ENCODE measurements around the gene SLC25A44.
"Not testable (repeated sequence)": the region's sequence is repeated elsewhere in the genome, so short reads cannot be mapped to it uniquely, and the experiment has no call there.

Gene SLC25A44

GRCh38 chr1:156164125-156164831, 29.6 kb upstream of the SLC25A44 start:
- no peak for DNase-seq

- peak; percentile 34 for DNase-seq
Observed at GRCh38 chr1:156165083-156165482, 28.8 kb upstream of the SLC25A44 start.

DNA sequence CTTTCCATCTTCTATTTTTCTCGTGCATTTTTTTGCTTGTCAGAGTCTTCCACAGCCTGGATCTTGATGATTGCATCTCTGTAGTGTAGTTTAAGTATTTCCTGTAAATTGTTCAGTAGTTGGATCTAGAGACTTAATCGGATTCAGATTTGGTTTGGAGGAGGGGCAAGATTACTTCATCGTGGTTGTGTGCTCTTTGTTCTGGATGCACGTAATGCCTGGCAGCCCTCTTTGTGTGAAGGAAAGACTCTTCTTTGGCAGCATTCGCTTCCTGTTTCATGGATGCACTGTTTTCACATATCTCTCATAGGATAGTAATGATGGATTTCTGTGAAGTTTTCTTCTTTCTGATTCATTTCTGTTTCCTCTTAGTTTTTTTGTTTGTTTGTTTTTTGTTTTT, 26.4 kb upstream of the SLC25A44 start:
- DNase-seq = no peak

- no peak for DNase-seq
Observed at GRCh38 chr1:156172696-156173470, 21.0 kb upstream of the SLC25A44 start.

- no peak for DNase-seq
Observed at GRCh38 chr1:156176610-156177210, 17.2 kb upstream of the SLC25A44 start.

GRCh38 chr1:156177919-156178654, 15.8 kb upstream of the SLC25A44 start:
- no peak for DNase-seq

GRCh38 chr1:156180471-156180870, 13.4 kb upstream of the SLC25A44 start:
- no peak for DNase-seq

DNA sequence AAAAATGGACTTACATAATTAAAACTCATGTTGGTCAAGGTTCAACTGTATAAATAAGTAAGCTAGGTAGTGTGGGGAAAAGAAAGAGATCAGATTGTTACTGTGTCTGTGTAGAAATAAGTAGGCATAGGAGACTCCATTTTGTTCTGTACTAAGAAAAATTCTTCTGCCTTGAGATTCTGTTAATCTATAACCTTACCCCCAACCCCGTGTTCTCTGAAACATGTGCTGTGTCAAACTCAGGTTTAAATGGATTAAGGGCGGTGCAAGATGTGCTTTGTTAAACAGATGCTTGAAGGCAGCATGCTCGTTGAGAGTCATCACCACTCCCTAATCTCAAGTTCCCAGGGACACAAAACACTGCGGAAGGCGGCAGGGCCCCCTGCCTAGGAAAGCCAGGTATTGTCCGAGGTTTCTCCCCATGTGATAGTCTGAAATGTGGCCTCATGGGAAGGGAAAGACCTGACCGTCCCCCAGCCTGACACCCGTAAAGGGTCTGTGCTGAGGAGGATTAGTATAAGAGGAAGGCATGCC, 12.4 kb upstream of the SLC25A44 start:
- DNase-seq = not testable (repeated sequence)

GRCh38 chr1:156182010-156182779, 11.7 kb upstream of the SLC25A44 start:
- DNase-seq = not testable (repeated sequence)

- not testable (repeated sequence) for DNase-seq
Observed at GRCh38 chr1:156186347-156187177, 7.3 kb upstream of the SLC25A44 start.

DNA sequence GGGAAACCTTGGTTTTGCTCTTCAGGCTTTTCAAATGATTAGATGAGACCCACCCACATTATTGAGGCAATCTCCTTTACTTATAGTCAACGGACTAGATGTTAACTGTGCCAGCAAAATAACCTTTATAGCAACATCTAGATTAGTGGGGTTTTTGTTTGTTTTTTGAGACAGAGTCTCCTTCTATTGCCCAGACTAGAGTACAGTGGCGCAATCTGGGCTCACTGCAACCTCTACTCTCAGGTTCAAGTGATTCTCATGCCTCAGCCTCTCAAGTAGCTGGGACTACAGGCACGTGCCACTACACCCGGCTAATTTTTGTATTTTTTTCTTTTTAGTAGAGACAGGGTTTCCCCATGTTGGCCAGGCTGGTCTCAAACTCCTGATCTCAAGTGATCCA, 3.6 kb upstream of the SLC25A44 start:
- not testable (repeated sequence) for DNase-seq

DNA sequence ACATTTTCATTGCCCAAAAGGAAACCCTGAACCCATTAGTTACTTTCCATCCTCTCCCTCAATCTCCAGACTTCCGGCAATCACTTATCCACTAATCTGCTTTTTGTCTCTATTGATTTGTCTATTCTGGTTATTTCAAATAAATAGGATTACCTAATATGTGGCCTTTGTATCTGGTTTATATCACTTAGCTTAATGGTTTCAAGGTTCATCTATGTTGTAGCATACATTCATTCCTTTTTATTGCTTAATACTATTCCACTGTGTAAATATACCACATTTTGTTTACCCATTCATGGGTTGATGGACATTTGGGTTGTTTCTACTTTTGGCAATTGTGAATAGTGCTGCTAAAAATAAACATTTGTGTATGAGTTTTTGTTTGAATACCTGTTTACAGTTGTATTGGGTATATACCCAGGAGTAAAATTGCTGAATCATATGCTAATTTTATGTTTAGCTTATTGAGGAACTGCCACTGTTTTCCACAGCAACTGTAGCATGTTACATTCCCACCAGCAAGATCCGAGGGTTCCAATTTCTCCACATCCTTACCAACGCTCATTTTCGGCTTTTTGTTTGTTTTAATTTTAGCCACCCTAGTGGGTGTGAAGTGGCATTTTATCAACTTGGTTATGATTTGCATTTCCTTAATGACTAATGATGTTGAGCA, 2.5 kb upstream of the SLC25A44 start:
- no peak for DNase-seq

DNA sequence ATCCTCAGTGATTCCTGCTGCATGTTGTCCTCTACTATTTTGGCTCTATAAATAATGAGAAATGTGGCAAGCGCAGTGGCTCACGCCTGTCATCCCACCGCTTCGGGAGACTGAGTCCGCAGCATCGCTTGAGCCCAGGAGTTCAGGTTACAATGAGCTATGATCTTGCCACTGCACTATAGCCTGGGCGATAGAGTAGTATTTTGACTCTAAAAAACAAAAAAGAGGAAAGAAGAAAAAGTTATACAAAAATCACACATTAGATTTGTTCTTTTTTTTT, 756 bp upstream of the SLC25A44 start:
- DNase-seq = no peak

GRCh38 chr1:156194300-156194652, 372 bp downstream of the SLC25A44 start:
- no peak for DNase-seq

GRCh38 chr1:156195853-156196252, 1.9 kb downstream of the SLC25A44 start:
- DNase-seq = no peak

- no peak for DNase-seq
Observed at GRCh38 chr1:156196445-156196844, 2.5 kb downstream of the SLC25A44 start.

DNA sequence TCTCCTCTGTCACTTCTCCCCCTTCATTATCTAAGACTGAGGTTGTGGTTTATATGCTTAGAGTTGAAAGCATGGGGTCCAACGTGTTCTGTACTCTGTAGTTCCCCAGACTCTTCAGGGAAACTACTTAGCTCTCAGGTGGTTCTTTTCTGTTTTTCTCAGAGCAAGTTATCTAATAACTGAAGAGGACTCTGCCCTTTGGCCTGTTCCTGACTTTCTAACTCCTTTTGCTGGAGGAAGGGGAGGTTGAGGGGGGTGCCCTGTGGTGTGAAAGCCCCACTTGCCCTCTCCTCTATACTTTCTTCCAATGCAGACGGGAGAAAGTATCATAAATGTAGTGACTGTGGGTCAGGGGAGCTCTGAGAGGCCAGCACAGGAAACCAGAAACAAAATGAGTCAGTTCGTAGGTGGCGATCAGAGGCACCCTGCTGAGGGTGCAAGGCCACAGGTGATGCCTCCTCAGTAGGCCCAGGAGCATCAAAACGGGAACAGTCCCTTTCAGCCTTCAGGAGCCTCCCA, 5.0 kb downstream of the SLC25A44 start:
- DNase-seq = peak; percentile 49

- DNase-seq = no peak
Observed at GRCh38 chr1:156200044-156200443, 6.1 kb downstream of the SLC25A44 start.

- no peak for DNase-seq
Observed at GRCh38 chr1:156203331-156203730, 9.4 kb downstream of the SLC25A44 start.

- no peak for DNase-seq
Observed at GRCh38 chr1:156204686-156205085, 10.8 kb downstream of the SLC25A44 start.

- DNase-seq = no peak
Observed at GRCh38 chr1:156211243-156211642, 17.3 kb downstream of the SLC25A44 start.

Measured in stimulated activated CD4-positive, alpha-beta T cell treated with anti-CD3 and anti-CD28 coated beads, Interleukin-15, amount 100 ng/mL, for 24 hours (primary cell).